Measurements from ENCODE around the gene ST8SIA4. TPM values are rescaled to one million over a fixed set of nuclear protein-coding genes. Genes with fewer than 3 reads are reported as not detected.

Gene ST8SIA4
- total RNA-seq, 1 experiment from 2014 or later, result 0.47 TPM

DNA sequence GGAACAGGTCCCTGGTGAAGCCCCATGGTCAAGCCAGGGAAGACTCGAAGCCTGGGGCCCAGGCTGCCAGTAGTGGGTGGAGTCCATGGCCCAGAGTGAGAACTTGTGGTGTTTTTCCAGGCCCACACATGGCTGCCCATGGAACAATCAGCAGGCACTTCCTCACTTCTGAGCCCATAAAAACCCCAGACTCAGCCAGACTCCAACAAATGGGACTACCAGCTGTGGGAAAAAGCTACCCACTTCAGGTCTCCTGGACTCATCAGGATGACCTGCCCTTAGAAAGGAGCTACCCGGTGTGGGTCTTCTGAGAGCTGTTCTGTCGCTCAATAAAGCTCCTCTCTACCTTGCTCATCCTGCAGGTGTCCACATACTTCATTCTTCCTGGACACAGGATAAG is 108.9 kb downstream of the ST8SIA4 start:
- no peaks in the 10 kb centered on the region for H3K9me3 ChIP-seq (ENCODE audit: low read depth, low read length, poor library complexity, severe bottlenecking)
- intact Hi-C loops (cut with micrococcal nuclease; ENCODE audit: unreplicated experiment), result no loop called here
- H3K36me3 ChIP-seq (ENCODE audit: insufficient read depth, low read length, poor library complexity, severe bottlenecking), result no peaks in the 10 kb centered on the region
- no TSS peak for BruUV-seq (replicated peaks)
- no peak overlapping the region for H3K4me3 ChIP-seq (ENCODE audit: low read depth, low read length, poor library complexity, severe bottlenecking)
- CTCF ChIA-PET, result no interaction called here
- DNase-seq (ENCODE audit: low spot score), result no peak
- H3K4me1 ChIP-seq (ENCODE audit: insufficient read depth, low read length, poor library complexity, severe bottlenecking), result no peaks in the 10 kb centered on the region
- no peaks in the 10 kb centered on the region for H3K27me3 ChIP-seq (replicated peaks; ENCODE audit: insufficient read depth, low read depth, low read length, poor library complexity)
- no peak for TF ChIP-seq EZH2 (IDR thresholded peaks at IDR 0.05; ENCODE audit: borderline replicate concordance, low read depth, low read length, poor library complexity, severe bottlenecking)
- TF ChIP-seq, protein P1, sequence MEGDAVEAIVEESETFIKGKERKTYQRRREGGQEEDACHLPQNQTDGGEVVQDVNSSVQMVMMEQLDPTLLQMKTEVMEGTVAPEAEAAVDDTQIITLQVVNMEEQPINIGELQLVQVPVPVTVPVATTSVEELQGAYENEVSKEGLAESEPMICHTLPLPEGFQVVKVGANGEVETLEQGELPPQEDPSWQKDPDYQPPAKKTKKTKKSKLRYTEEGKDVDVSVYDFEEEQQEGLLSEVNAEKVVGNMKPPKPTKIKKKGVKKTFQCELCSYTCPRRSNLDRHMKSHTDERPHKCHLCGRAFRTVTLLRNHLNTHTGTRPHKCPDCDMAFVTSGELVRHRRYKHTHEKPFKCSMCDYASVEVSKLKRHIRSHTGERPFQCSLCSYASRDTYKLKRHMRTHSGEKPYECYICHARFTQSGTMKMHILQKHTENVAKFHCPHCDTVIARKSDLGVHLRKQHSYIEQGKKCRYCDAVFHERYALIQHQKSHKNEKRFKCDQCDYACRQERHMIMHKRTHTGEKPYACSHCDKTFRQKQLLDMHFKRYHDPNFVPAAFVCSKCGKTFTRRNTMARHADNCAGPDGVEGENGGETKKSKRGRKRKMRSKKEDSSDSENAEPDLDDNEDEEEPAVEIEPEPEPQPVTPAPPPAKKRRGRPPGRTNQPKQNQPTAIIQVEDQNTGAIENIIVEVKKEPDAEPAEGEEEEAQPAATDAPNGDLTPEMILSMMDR (conservative IDR thresholded peaks at IDR 0.05; ENCODE audit: low read depth, low read length), result no peak
- H3K27ac ChIP-seq (ENCODE audit: low read depth, low read length, poor library complexity, severe bottlenecking), result no peak overlapping the region
- POLR2A ChIA-PET (ENCODE audit: low non-redundant PET), result no interaction called here

DNA sequence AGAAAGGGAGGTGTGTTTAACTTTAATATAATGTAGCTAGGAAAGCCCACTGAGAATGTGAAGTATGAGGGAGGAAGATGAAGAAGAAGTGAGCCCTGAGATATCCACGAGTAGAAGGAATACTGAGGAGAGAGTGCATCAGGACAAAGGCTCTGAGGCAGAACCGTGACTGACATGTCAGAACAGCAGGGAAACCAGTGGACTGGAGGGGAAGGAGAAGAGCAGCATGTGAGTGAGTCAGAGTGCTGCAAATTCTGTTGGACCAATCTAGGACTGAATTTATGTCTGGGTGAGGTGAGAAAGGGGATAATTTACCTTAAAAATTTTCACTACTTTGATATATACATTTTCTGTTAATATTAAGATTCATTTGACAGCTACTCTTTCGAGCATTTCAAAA is 110.3 kb downstream of the ST8SIA4 start:
- Histone ChIP-seq H3K9me3 (ENCODE audit: low read depth, low read length, poor library complexity, severe bottlenecking) (no peaks in the 10 kb centered on the region), H3K27ac (ENCODE audit: low read depth, low read length, poor library complexity, severe bottlenecking) (no peak overlapping the region), H3K27me3 (replicated peaks; ENCODE audit: insufficient read depth, low read depth, low read length, poor library complexity) (no peaks in the 10 kb centered on the region), H3K36me3 (ENCODE audit: insufficient read depth, low read length, poor library complexity, severe bottlenecking) (no peaks in the 10 kb centered on the region), H3K4me3 (ENCODE audit: low read depth, low read length, poor library complexity, severe bottlenecking) (no peak overlapping the region), H3K4me1 (ENCODE audit: insufficient read depth, low read length, poor library complexity, severe bottlenecking) (no peaks in the 10 kb centered on the region)
- no TSS peak for BruUV-seq (replicated peaks)
- DNase-seq (ENCODE audit: low spot score), result no peak
- CTCF ChIA-PET, result no interaction called here
- POLR2A ChIA-PET (ENCODE audit: low non-redundant PET), result no interaction called here
- TF ChIP-seq, protein P1 (conservative IDR thresholded peaks at IDR 0.05; ENCODE audit: low read depth, low read length), result no peak
- TF ChIP-seq EZH2 (IDR thresholded peaks at IDR 0.05; ENCODE audit: borderline replicate concordance, low read depth, low read length, poor library complexity, severe bottlenecking), result no peak
- intact Hi-C loops (cut with micrococcal nuclease; ENCODE audit: unreplicated experiment), result no loop called here

DNA sequence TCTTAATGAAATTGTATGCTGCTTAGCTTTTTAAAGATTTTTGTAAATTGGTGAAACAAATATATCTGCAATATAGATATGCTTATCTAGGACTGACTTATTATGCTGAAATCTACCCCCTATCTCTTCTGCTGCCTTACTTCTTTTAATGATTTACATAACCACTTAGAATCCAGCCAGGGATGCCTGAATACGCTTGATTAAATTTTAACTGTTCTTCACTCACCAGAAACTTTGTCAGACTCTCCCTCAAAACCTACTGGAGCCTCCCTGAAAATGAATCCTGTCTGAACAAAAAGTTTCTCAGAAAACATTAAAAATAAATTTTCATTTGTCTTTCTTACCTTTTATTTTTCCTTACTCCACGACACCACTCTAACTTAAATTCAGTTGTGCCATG is 111.7 kb downstream of the ST8SIA4 start:
- POLR2A ChIA-PET (ENCODE audit: low non-redundant PET), result no interaction called here
- no peaks in the 10 kb centered on the region for H3K36me3 ChIP-seq (ENCODE audit: insufficient read depth, low read length, poor library complexity, severe bottlenecking)
- BruUV-seq (replicated peaks), result no TSS peak
- H3K4me1 ChIP-seq (ENCODE audit: insufficient read depth, low read length, poor library complexity, severe bottlenecking), result no peaks in the 10 kb centered on the region
- no peak overlapping the region for H3K27ac ChIP-seq (ENCODE audit: low read depth, low read length, poor library complexity, severe bottlenecking)
- no peaks in the 10 kb centered on the region for H3K9me3 ChIP-seq (ENCODE audit: low read depth, low read length, poor library complexity, severe bottlenecking)
- intact Hi-C loops (cut with micrococcal nuclease; ENCODE audit: unreplicated experiment), result no loop called here
- H3K4me3 ChIP-seq (ENCODE audit: low read depth, low read length, poor library complexity, severe bottlenecking), result no peak overlapping the region
- no peaks in the 10 kb centered on the region for H3K27me3 ChIP-seq (replicated peaks; ENCODE audit: insufficient read depth, low read depth, low read length, poor library complexity)
- CTCF ChIA-PET, result no interaction called here
- TF ChIP-seq, protein P1 (conservative IDR thresholded peaks at IDR 0.05; ENCODE audit: low read depth, low read length), result no peak
- TF ChIP-seq EZH2 (IDR thresholded peaks at IDR 0.05; ENCODE audit: borderline replicate concordance, low read depth, low read length, poor library complexity, severe bottlenecking), result no peak
- no peak for DNase-seq (ENCODE audit: low spot score)

Data from A673 (cell line).